HG02885 (cell line): Measurements from ENCODE around the gene NBEA.

Source experiments
- ATAC-seq: cut with Tn5 transposase; IDR thresholded peaks from one replicate; pipeline ENCODE4 v1.9.1; 2021; ENCODE audit warnings: mild to moderate bottlenecking; ENCODE audit not compliant: unreplicated experiment, poor library complexity

The NBEA gene

GRCh38 chr13:35146686-35147085 is 204.6 kb downstream of the NBEA start:
- no peak for ATAC-seq

DNA sequence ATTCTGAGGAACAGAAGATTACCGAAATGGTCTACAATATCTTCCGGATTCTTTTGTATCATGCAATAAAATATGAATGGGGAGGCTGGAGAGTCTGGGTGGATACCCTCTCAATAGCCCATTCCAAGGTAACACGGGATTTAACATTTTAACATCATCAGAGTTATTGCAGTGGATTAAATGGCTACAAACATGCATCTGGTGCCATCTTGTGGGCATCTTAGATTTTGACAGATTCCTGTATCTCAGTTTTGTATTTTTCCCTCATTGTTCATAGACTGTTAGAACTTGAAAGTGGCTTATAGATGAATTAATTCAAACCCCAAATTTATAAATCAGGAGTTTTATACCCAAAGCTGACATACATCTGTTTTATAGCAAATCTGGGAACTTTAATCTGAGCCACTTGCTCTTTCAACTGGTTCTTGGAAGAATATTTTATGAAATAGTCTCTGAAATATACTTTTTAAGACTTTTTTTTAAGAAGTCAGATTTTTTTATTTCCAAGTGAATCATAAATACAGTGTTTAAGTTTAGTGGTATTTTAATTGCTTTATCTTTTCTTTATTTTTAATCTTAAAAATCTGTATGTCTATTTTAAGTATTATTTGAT is 215.2 kb downstream of the NBEA start:
- ATAC-seq, result peak; percentile 73

GRCh38 chr13:35159041-35159440 is 217.0 kb downstream of the NBEA start:
- no peak for ATAC-seq

GRCh38 chr13:35160896-35161295 is 218.8 kb downstream of the NBEA start:
- no peak for ATAC-seq

DNA sequence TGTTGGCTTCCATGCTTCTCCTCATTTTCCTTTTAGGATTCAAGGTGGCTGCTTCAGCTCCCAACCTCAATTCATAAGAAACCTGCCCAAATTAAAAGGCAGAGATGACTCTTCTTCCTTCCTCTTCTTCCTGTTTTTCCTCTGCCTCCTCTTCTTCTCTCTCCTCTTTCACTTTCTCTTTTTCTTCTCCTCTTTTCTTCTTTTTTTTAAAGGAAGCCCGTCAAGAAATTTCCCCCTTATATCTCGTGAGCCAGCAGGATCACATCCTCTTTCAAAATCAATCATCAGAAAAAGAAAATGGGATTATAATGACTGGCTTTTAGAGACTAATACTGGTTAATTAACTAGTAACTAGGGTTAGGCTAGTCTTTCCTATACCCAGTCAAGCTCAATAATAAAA is 220.3 kb downstream of the NBEA start:
- ATAC-seq, result no peak

GRCh38 chr13:35163674-35164073 is 221.6 kb downstream of the NBEA start:
- ATAC-seq, result peak; percentile 75

DNA sequence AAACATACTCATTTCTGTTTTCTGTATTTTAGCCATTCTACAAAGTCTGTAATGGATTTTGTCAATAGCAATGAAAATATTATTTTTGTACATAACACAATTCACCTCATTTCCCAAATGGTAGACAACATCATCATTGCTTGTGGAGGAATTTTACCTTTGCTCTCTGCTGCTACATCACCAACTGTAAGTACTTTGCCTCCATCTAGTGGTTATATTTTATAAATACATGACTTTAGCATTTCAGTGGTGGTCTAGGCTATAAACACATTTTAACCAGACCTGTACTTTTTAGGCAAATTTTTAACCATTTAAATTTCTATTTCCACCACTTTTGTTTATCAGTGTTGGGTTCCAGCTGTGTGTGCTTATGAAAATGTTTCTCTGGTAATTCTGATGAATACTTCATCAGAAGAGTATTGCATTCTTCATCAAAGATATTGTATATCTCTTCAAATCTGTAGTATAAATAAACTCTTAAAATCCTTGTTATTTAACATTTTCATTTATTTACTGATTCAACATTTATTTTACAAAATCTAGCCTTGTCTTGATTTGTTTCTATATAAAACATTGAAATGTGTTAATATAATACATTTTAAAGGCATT is 222.4 kb downstream of the NBEA start:
- ATAC-seq, result peak; percentile 71

- ATAC-seq, result no peak
Observed at GRCh38 chr13:35165205-35165604, 223.1 kb downstream of the NBEA start.

DNA sequence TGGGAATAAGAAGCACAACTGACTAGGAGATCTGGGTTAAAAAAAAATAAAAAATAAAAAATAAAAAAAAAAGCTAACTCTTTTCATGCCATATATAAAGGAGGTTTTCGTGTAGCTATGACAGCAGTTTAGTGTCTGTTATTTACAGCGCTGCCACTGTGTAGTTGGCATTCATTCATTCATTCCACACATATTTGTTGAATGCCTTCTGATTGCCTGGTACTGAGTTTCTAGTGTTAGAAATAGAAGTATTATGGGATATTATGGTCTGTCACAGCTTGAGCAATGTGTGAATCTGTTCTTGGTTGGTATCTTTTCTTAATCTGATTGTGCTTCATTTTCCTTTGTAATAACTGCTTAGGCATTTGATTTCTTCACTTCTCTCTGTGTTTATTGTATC is 237.4 kb downstream of the NBEA start:
- ATAC-seq, result no peak

- no peak for ATAC-seq
Observed at GRCh38 chr13:35179920-35180663, 238.0 kb downstream of the NBEA start.

- ATAC-seq, result no peak
Observed at GRCh38 chr13:35190241-35190640, 248.2 kb downstream of the NBEA start.

GRCh38 chr13:35191883-35192282 is 249.8 kb downstream of the NBEA start:
- ATAC-seq, result no peak

- no peak for ATAC-seq
Observed at GRCh38 chr13:35198613-35199200, 256.6 kb downstream of the NBEA start.

DNA sequence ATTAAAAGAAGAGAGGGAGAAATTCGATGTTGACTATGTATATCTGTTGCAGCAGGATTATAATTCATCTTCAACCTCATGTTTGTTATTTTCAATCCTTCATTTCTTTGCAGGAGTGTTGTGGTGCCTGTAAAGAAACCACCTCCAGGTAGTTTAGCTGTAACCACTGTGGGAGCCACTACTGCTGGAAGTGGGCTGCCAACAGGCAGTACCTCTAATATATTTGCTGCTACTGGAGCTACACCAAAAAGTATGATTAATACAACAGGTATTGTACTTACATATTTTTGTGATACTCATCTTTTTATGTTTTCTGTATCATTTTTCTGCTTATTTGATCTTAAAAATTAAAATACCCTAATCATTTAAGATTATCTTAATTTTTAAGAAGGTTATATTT is 266.5 kb downstream of the NBEA start:
- no peak for ATAC-seq

- ATAC-seq, result no peak
Observed at GRCh38 chr13:35210261-35210660, 268.2 kb downstream of the NBEA start.

DNA sequence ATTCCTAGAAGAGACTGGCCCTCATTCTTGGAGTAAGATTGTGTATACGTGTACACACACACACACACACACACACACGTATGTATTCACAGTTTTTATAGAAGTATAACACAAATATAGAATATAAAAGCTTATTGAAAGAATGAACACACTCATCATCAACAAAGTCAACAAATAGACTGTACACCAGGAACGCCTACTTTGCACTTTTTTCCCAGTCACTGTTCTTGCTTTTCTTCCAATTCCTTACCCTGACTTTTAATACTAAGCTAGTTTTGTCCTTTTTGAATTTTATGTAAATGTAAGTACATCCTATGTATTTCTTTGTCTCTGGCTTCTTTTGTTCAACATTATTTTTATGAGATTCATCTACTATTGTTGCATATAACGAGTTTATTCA is 269.9 kb downstream of the NBEA start:
- no peak for ATAC-seq

- ATAC-seq, result no peak
Observed at GRCh38 chr13:35213911-35214310, 271.8 kb downstream of the NBEA start.

- ATAC-seq, result no peak
Observed at GRCh38 chr13:35216131-35216530, 274.1 kb downstream of the NBEA start.

- ATAC-seq, result no peak
Observed at GRCh38 chr13:35219021-35219420, 277.0 kb downstream of the NBEA start.

- ATAC-seq, result no peak
Observed at GRCh38 chr13:35225159-35225558, 283.1 kb downstream of the NBEA start.

DNA sequence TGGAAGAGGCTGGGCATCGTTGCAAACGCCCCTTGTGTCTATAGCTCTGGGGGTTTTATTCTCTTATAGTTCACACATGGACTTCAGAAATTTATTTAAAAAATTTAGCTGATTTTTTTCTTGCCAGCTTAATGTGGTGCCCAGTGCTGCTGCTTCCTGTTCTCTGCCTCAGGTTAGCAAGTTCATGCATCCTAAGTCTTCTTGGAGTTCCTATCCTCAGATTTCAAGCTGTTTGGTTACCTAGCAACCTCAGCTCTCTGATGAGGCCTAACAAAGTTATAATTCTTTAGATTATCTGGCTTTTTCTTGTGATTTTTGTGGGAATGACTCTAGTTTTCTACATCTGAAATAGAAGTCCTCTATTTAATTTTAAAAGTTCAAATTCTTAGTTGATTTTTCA is 283.5 kb downstream of the NBEA start:
- no peak for ATAC-seq
